ENCODE measurements around the gene SMAD5.

GRCh38 chr5:136195971-136196820 is 63.6 kb downstream of the SMAD5 start:
- TF ChIP-seq MAZ (IDR thresholded peaks at IDR 0.05; ENCODE audit: borderline replicate concordance, low read depth, low read length) = no peak
- no peak for TF ChIP-seq POLR2A (IDR thresholded peaks at IDR 0.05; ENCODE audit: low read depth, low read length)
- TF ChIP-seq FOS (IDR thresholded peaks at IDR 0.05; ENCODE audit: low read depth, low read length) = no peak
- TF ChIP-seq, protein P1, sequence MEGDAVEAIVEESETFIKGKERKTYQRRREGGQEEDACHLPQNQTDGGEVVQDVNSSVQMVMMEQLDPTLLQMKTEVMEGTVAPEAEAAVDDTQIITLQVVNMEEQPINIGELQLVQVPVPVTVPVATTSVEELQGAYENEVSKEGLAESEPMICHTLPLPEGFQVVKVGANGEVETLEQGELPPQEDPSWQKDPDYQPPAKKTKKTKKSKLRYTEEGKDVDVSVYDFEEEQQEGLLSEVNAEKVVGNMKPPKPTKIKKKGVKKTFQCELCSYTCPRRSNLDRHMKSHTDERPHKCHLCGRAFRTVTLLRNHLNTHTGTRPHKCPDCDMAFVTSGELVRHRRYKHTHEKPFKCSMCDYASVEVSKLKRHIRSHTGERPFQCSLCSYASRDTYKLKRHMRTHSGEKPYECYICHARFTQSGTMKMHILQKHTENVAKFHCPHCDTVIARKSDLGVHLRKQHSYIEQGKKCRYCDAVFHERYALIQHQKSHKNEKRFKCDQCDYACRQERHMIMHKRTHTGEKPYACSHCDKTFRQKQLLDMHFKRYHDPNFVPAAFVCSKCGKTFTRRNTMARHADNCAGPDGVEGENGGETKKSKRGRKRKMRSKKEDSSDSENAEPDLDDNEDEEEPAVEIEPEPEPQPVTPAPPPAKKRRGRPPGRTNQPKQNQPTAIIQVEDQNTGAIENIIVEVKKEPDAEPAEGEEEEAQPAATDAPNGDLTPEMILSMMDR (conservative IDR thresholded peaks at IDR 0.05; ENCODE audit: low read depth, low read length) = no peak
- TF ChIP-seq MAFK (IDR thresholded peaks at IDR 0.05; ENCODE audit: low read depth, low read length) = no peak
- no peak for TF ChIP-seq RCOR1 (IDR thresholded peaks at IDR 0.05; ENCODE audit: insufficient replicate concordance, low read length)
- TF ChIP-seq CHD1 (IDR thresholded peaks at IDR 0.05; ENCODE audit: low read depth, low read length) = no peak
- no peak for TF ChIP-seq RAD21 (IDR thresholded peaks at IDR 0.05; ENCODE audit: low read length)
- TF ChIP-seq SMC3 (IDR thresholded peaks at IDR 0.05; ENCODE audit: low read depth, low read length) = no peak
- no peak for TF ChIP-seq USF2 (IDR thresholded peaks at IDR 0.05; ENCODE audit: low read depth, low read length)
- no peak for TF ChIP-seq NFE2L2 (IDR thresholded peaks at IDR 0.05; ENCODE audit: low read depth, low read length)
- no peak for TF ChIP-seq MXI1 (IDR thresholded peaks at IDR 0.05; ENCODE audit: borderline replicate concordance, low read depth, low read length)
- no peak for TF ChIP-seq RFX5 (IDR thresholded peaks at IDR 0.05; ENCODE audit: low read depth, low read length)
- TF ChIP-seq CEBPB (IDR thresholded peaks at IDR 0.05; ENCODE audit: low read depth, low read length) = no peak
